Measurements from ENCODE around the gene RAPGEF5. TPM values are rescaled to one million over a fixed set of nuclear protein-coding genes. Genes with fewer than 3 reads are reported as not detected.

RAPGEF5 gene
- total RNA-seq, 1 donor from 2014 or later, result 16.5 TPM

- H3K4me1 ChIP-seq, result no peaks in the 10 kb centered on the region
- no peak overlapping the region for H3K4me3 ChIP-seq
- intact Hi-C loops (cut with micrococcal nuclease), result no loop called here
- no peaks in the 10 kb centered on the region for H3K27me3 ChIP-seq (ENCODE audit: low read depth)
- no peak for DNase-seq
- H3K36me3 ChIP-seq, result peaks cover 67% of the 10 kb centered on the region
- no peak overlapping the region for H3K27ac ChIP-seq (replicated peaks)
- TF ChIP-seq CTCF (IDR thresholded peaks at IDR 0.05; ENCODE audit: borderline replicate concordance), result no peak
- no peaks in the 10 kb centered on the region for H3K9me3 ChIP-seq (replicated peaks)
Observed at GRCh38 chr7:22144950-22145349, 212.0 kb downstream of the RAPGEF5 start.

DNA sequence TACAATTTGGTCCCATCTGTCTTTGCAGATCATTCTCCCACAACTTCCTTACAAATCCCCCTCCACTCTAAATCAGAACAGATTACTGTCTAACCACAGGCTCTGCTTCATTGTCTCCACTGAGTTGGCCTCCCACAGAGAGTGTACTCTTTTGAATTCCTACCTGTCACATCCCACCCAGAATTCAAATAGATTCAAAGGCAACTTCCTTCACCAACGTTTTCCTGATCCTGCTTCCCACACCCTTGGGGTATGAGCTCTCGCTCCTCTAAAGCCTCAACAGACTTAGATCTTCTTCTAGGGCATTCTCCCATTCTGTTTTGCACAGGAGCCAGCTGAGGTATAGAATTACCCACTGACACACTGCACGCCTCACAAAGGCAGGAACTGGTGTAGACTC, 213.5 kb downstream of the RAPGEF5 start:
- Histone ChIP-seq H3K27me3 (ENCODE audit: low read depth) (no peaks in the 10 kb centered on the region), H3K4me1 (no peaks in the 10 kb centered on the region), H3K27ac (replicated peaks) (no peak overlapping the region), H3K4me3 (no peak overlapping the region), H3K9me3 (replicated peaks) (no peaks in the 10 kb centered on the region), H3K36me3 (peaks cover 68% of the 10 kb centered on the region)
- no peak for DNase-seq
- intact Hi-C loops (cut with micrococcal nuclease), result no loop called here
- no peak for TF ChIP-seq CTCF (IDR thresholded peaks at IDR 0.05; ENCODE audit: borderline replicate concordance)

- no peaks in the 10 kb centered on the region for H3K9me3 ChIP-seq (replicated peaks)
- no peak for DNase-seq
- no peaks in the 10 kb centered on the region for H3K4me1 ChIP-seq
- TF ChIP-seq CTCF (IDR thresholded peaks at IDR 0.05; ENCODE audit: borderline replicate concordance), result no peak
- intact Hi-C loops (cut with micrococcal nuclease), result no loop called here
- H3K4me3 ChIP-seq, result no peak overlapping the region
- no peaks in the 10 kb centered on the region for H3K27me3 ChIP-seq (ENCODE audit: low read depth)
- peaks cover 67% of the 10 kb centered on the region for H3K36me3 ChIP-seq
- no peak overlapping the region for H3K27ac ChIP-seq (replicated peaks)
Observed at GRCh38 chr7:22142572-22142971, 214.4 kb downstream of the RAPGEF5 start.

DNA sequence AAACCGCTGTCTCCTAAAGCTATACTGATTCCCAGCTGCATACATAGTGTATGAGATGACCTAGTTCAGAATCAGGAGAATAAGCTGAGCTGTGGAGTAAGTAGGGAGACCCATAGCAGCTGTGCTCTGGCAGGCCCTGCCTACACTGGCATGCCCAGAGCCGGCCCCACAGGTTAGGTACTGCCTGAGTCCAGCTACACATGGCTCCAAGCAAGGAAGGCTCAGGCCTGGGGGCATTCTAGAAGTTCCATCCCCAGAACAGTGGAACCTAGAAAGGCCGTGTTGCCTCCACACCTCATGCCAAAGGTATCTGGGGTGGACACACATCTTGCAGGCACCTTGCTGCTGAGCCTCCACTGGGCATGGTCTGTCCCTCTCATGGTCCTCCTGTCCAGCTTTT, 215.6 kb downstream of the RAPGEF5 start:
- H3K36me3 ChIP-seq, result peaks cover 68% of the 10 kb centered on the region
- intact Hi-C loops (cut with micrococcal nuclease), result no loop called here

GRCh38 chr7:22140578-22140977, 216.4 kb downstream of the RAPGEF5 start:
- Histone ChIP-seq H3K27me3 (ENCODE audit: low read depth) (no peaks in the 10 kb centered on the region), H3K9me3 (replicated peaks) (no peaks in the 10 kb centered on the region), H3K27ac (replicated peaks) (no peak overlapping the region), H3K4me3 (no peak overlapping the region), H3K4me1 (no peaks in the 10 kb centered on the region), H3K36me3 (peaks cover 75% of the 10 kb centered on the region)
- intact Hi-C loops (cut with micrococcal nuclease), result no loop called here
- no peak for TF ChIP-seq CTCF (IDR thresholded peaks at IDR 0.05; ENCODE audit: borderline replicate concordance)
- no peak for DNase-seq

More for the DNA sequence above, 215.6 kb downstream of the RAPGEF5 start:
- H3K4me1 ChIP-seq, result no peaks in the 10 kb centered on the region
- no peaks in the 10 kb centered on the region for H3K9me3 ChIP-seq (replicated peaks)
- DNase-seq, result no peak
- TF ChIP-seq CTCF (IDR thresholded peaks at IDR 0.05; ENCODE audit: borderline replicate concordance), result no peak
- H3K4me3 ChIP-seq, result no peak overlapping the region
- no peak overlapping the region for H3K27ac ChIP-seq (replicated peaks)
- H3K27me3 ChIP-seq (ENCODE audit: low read depth), result no peaks in the 10 kb centered on the region

DNA sequence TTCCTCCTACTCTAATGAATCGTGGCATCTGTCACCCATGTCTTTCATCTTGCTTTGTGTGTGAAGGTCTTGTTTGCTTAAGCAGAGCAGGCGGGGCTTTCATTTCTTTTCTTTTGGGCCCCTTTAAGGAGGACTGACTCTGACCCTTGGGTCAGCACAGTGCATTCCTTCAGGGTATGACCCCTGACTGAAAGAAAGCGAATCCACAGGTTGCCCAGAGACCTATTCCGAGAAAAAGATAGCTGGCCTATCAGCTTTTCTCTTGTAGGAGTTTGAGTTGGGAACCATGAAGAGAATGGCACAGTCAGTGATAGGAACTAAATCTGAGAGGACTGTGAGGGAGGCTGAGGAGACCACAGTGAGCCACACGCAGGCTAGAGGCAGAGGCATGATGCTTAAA, 218.1 kb downstream of the RAPGEF5 start:
- H3K4me3 ChIP-seq, result no peak overlapping the region
- H3K27me3 ChIP-seq (ENCODE audit: low read depth), result no peaks in the 10 kb centered on the region
- intact Hi-C loops (cut with micrococcal nuclease), result no loop called here
- no peak for TF ChIP-seq CTCF (IDR thresholded peaks at IDR 0.05; ENCODE audit: borderline replicate concordance)
- DNase-seq, result no peak
- no peaks in the 10 kb centered on the region for H3K4me1 ChIP-seq
- H3K27ac ChIP-seq (replicated peaks), result no peak overlapping the region
- H3K36me3 ChIP-seq, result peaks cover 75% of the 10 kb centered on the region
- no peaks in the 10 kb centered on the region for H3K9me3 ChIP-seq (replicated peaks)

All from left ventricle myocardium inferior (tissue), 1 donor.